AG09309 (cell line): Measurements from ENCODE around the gene TAPBPL.
"Not testable (repeated sequence)": the region's sequence is repeated elsewhere in the genome, so short reads cannot be mapped to it uniquely, and the experiment has no call there.

Experiments
- DNase-seq: peaks from one replicate; pipeline ENCODE4 v3.0.0-alpha.2; 2010; ENCODE audit warnings: low read depth
- H3K4me3 ChIP-seq: 2 replicates; pipeline ENCODE4 v1.5.1; 2011; ENCODE audit warnings: mild to moderate bottlenecking, low read depth, low read length, moderate library complexity; ENCODE audit not compliant: control insufficient read depth
- TF ChIP-seq, protein P1 (sequence below): IDR thresholded peaks from 2 replicates; pipeline ENCODE4 v1.5.1; 2011; ENCODE audit warnings: mild to moderate bottlenecking, low read depth, low read length, inconsistent platforms; ENCODE audit not compliant: insufficient read depth, control insufficient read depth; ENCODE audit errors: missing control alignments

Gene TAPBPL

DNA sequence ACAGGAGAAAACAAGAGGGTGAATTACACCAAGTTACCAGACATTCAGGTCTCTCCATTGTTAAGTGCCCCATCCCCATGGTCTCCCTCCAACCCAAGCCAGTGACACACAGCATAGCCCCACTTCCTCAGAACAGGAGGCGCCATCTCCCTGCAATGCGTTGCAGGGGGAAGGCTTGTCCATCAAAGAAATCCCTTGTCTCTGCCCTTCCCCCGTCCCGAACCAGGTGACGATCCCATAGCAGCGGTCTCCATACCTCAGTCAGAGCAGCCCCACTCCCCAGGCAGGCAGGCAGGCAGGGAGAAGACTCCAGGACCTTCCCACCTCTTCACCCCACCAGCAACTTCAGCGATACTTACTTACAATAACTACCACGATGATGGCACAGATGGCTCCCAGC is 12.7 kb downstream of the TAPBPL start:
- no peak for DNase-seq
- TF ChIP-seq, protein P1, sequence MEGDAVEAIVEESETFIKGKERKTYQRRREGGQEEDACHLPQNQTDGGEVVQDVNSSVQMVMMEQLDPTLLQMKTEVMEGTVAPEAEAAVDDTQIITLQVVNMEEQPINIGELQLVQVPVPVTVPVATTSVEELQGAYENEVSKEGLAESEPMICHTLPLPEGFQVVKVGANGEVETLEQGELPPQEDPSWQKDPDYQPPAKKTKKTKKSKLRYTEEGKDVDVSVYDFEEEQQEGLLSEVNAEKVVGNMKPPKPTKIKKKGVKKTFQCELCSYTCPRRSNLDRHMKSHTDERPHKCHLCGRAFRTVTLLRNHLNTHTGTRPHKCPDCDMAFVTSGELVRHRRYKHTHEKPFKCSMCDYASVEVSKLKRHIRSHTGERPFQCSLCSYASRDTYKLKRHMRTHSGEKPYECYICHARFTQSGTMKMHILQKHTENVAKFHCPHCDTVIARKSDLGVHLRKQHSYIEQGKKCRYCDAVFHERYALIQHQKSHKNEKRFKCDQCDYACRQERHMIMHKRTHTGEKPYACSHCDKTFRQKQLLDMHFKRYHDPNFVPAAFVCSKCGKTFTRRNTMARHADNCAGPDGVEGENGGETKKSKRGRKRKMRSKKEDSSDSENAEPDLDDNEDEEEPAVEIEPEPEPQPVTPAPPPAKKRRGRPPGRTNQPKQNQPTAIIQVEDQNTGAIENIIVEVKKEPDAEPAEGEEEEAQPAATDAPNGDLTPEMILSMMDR = no peak
- no peak overlapping the region for H3K4me3 ChIP-seq

DNA sequence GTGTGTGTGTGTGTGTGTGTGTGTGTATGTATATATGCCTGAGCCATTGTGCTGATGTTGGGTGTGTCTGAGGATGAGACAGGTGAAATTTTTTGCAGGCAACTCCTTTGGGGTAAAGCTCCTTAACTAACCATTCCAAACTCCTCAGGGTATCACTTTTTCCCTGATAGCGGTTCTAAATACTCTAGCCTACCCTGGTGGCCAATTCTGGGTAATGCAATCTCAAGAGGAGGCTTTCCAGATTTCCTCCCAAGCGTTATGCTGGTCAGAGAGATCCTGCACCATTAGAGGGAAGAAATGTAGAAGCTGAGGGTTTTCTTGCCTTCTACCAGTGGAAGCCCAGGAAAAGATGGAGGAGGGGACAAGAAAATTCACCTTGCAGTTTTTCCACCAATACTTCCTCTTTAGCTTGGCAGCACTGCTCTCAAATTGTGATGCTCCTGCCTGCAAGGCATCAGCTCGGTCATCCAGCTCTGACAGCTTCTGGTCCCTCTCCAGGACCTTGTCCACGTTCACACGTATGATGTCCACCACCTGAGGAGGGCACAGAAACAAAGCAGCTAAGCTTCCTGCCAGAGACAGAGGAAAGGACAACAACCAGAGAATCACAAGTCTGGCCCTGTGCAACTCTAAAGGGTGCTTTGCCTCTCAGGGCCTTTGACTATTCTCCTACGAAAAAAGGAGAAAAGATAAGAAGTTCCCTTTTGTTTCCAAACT is 13.8 kb downstream of the TAPBPL start:
- H3K4me3 ChIP-seq = no peak overlapping the region
- DNase-seq = peak; percentile 42
- TF ChIP-seq, protein P1 = peak; percentile 90

DNA sequence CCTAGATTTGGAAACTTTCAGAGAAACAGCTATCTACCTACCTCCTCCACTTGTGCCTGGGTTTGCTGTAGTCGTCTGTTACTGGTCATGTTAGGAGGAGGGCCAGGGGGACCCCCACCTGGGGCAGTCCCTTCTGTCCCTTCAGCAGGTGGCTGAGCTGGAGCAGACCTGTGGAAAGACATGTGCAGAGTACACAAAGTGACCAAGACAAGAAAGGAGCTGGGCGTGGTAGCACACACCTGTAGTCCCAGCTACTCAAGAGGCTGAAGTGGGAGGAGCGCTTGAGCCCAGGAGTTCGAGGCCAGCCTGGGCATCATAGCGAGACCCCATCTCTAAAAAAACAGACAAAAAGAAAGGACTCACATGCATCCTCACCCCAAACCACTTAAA is 14.3 kb downstream of the TAPBPL start:
- TF ChIP-seq, protein P1 = no peak
- no peak for DNase-seq
- H3K4me3 ChIP-seq = no peak overlapping the region

DNA sequence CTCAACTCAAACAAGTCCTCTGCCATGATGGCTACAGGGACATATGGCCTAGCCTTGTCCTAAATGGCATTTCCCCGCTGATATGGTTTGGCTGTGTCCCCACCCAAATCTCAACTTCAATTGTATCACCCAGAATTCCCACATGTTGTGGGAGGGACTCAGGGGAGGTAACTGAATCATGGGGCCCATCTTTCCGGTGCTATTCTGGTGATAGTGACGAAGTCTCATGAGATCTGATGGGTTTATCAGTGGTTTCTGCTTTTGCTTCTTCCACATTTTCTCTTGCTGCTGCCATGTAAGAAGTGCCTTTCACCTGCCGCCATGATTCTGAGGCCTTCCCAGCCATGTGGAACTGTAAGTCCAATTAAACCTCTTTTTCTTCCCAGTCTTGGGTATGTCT is 14.9 kb downstream of the TAPBPL start:
- not testable (repeated sequence) for H3K4me3 ChIP-seq, DNase-seq

DNA sequence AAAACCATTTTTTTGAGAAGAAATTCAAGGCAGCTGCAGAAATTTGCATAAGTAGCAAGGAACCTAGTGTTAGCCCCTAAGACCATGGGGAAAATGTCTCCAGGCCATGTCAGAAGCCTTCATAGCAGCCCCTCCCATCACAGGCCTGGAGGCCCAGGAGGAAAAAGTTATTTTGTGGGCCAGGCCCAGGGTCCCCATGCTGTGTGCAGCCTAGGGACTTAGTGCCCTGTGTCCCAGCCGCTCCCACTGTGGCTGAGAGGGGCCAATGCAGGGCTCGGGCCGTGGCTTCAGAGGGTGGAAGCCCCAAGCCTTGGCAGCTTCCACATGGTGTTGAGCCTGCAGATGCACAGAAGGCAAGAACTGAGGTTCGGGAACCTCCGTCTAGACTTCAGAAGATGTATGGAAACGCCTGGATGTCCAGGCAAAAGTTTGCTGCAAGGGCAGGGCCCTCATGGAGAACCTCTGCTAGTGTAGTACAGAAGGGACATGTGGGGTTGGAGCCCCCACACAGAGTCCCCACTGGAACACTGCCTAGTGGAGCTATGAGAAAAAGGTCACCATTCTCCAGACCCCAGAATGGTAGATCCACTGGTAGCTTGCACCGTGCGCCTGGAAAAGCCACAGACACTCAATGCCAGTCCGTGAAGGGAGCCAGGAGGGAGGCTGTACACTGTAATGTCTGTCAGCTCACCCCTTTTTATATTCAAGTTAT is 15.9 kb downstream of the TAPBPL start:
- DNase-seq, H3K4me3 ChIP-seq: not testable (repeated sequence)

DNA sequence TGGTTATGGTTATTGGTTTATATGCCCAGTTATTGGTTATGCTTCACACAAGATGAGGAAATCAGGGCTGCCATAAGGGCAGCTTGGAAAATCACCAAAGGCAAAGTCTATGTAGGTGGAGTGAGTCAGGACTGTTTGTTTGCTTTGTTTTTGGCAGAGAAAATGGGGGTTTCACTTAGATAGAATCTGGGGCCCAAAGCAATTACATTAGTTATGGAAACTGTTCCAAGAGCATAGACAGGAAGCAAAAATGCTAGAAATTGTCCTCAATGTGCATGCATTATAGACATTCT is 16.4 kb downstream of the TAPBPL start:
- no peak for DNase-seq
- H3K4me3 ChIP-seq = no peak overlapping the region
- TF ChIP-seq, protein P1 = no peak

DNA sequence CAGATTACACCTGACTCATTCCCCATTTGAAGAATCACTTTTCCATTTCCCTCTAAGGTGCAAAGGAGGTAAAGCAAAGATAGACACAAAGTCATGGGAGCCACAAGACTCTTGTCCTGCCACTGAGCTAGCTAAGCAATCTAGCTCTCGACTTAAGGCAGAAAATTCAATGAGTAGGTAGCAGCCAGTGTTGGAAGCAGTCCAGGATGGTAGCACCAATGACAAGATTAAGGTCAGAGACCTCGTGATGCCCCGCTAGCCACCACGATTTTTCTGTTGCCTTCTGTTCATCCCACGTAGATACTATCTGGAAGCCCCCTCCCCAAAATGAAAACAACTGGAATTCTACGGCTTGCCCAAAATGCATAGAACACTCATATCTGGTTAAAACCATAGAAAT is 17.2 kb downstream of the TAPBPL start:
- H3K4me3 ChIP-seq = no peak overlapping the region
- DNase-seq = no peak
- TF ChIP-seq, protein P1 = no peak
